Thyroid gland (tissue), 4 donors: ENCODE data around the gene FBLN5. TPM values are rescaled to one million over a fixed set of nuclear protein-coding genes. Genes with fewer than 3 reads are reported as not detected.

Source experiments
- DNase-seq, 2 donors: peaks; one replicate each; pipeline ENCODE4 v3.0.0-alpha.2; 2019
- H3K27ac ChIP-seq, 3 donors: fragments of 200-600 bp; sonication (generic); 1 replicate in 2 of 3; 2 replicates in 1 of 3; pipeline ENCODE4 v1.5.1; 2016 to 2019; ENCODE audit warnings: mild to moderate bottlenecking in 1 of 3, moderate library complexity in 1 of 3
- H3K27me3 ChIP-seq: fragments of 200-600 bp; sonication (generic); one replicate; pipeline ENCODE4 v1.5.1; 2019
- H3K36me3 ChIP-seq, 2 donors: fragments of 200-600 bp; sonication (generic); one replicate each; pipeline ENCODE4 v1.5.1; 2016 to 2019
- H3K4me1 ChIP-seq, 2 donors: fragments of 200-600 bp; sonication (generic); one replicate each; pipeline ENCODE4 v1.5.1; 2017 to 2019
- H3K4me3 ChIP-seq, 3 donors: fragments of 200-600 bp; sonication (generic); replicated peaks in 1 of 3; 1 replicate in 2 of 3; 2 replicates in 1 of 3; pipeline ENCODE4 v1.5.1; 2016; ENCODE audit warnings: mild to moderate bottlenecking in 1 of 3
- H3K9me3 ChIP-seq: fragments of 200-600 bp; sonication (generic); one replicate; pipeline ENCODE4 v1.5.1; 2017
- POLR2A ChIP-seq, 2 donors: fragments of 450-650 bp; IDR thresholded peaks; one replicate each; pipeline ENCODE4 v1.6.1; 2017; ENCODE audit warnings: antibody characterized with exemption in 2 of 2, mild to moderate bottlenecking in 2 of 2, moderate library complexity in 1 of 2
- WGBS, 2 donors: methylation state at CpG; one replicate each; pipeline ENCODE4 v1.1.5; 2017; 5-methylcytosine and 5-hydroxymethylcytosine counted together
- intact Hi-C: fragments of 100-400 bp; cut with DNase I; formaldehyde crosslinking; loops from one replicate; pipeline ENCODE4 v1.15.1; 2023
- total RNA-seq, 4 donors: library from RNA; depleted of rRNA; stranded (reverse); fragments of >200 nt; gene quantifications; one replicate each; pipeline ENCODE4 v1.2.3, GENCODE V29; 2016
- TF ChIP-seq, protein P1 (sequence below), 6 experiments: fragments of 200-600 bp in 3 of 6; fragments of 450-650 bp in 3 of 6; sonication (generic) in 3 of 6; IDR thresholded peaks; one replicate each; pipeline ENCODE4 v1.5.1; 2016 to 2019; ENCODE audit warnings: antibody characterized with exemption in 6 of 6, mild to moderate bottlenecking in 2 of 6, inconsistent platforms in 1 of 6, moderate library complexity in 1 of 6

Gene FBLN5
- total RNA-seq, 4 donors from 2014 or later, result 71.5 to 110 (median 86.4) TPM

DNA sequence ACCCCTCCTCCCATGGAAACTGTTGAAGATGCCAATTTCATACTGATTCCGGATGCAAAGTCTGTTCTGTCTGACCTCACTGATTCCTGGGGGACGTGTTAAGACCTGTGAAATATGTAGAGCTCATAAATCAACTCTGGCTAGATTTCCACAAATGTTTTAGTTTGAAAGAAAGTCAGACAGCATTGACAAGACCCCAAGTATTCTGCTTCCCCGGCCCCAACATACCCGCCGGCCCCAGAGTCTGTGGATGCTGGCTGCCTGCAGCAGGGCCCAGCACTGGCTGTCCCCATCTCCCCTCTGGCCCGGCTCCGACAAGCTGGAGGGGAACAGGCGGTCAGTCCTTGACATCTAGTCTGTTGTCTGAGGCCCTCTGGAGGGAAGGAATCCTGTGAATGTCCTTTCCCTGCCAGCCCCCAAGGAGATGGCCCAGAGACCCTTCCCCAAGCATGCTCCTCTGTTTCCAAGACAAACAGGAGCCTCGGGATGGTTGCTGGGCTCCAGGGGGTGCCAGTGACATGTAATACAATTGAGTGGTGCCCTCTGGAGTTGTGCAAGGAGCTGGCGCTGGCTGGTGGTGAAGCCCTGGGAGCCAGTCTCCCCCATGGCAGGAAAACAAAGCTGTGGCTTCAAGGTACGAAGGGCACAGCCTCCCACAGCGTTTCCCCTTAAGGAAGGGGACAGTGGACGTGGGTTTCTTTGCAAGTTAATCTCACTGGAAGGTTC, 22.3 kb downstream of the FBLN5 start:
- intact Hi-C loops, result no loop called here
- H3K9me3 ChIP-seq, result no peaks in the 10 kb centered on the region
- TF ChIP-seq, protein P1, sequence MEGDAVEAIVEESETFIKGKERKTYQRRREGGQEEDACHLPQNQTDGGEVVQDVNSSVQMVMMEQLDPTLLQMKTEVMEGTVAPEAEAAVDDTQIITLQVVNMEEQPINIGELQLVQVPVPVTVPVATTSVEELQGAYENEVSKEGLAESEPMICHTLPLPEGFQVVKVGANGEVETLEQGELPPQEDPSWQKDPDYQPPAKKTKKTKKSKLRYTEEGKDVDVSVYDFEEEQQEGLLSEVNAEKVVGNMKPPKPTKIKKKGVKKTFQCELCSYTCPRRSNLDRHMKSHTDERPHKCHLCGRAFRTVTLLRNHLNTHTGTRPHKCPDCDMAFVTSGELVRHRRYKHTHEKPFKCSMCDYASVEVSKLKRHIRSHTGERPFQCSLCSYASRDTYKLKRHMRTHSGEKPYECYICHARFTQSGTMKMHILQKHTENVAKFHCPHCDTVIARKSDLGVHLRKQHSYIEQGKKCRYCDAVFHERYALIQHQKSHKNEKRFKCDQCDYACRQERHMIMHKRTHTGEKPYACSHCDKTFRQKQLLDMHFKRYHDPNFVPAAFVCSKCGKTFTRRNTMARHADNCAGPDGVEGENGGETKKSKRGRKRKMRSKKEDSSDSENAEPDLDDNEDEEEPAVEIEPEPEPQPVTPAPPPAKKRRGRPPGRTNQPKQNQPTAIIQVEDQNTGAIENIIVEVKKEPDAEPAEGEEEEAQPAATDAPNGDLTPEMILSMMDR (IDR thresholded peaks at IDR 0.05), result no peak
- TF ChIP-seq POLR2A (IDR thresholded peaks at IDR 0.05), result no peak
- H3K27ac ChIP-seq, result no peak overlapping the region
- H3K27me3 ChIP-seq, result no peaks in the 10 kb centered on the region
- DNase-seq, result no peak
- 57 to 74% methylated on average over 11 to 12 of the region's 13 CpGs for WGBS, 2 donors
- no peaks in the 10 kb centered on the region for H3K36me3 ChIP-seq
- H3K4me3 ChIP-seq, result no peak overlapping the region
- no peaks in the 10 kb centered on the region for H3K4me1 ChIP-seq

DNA sequence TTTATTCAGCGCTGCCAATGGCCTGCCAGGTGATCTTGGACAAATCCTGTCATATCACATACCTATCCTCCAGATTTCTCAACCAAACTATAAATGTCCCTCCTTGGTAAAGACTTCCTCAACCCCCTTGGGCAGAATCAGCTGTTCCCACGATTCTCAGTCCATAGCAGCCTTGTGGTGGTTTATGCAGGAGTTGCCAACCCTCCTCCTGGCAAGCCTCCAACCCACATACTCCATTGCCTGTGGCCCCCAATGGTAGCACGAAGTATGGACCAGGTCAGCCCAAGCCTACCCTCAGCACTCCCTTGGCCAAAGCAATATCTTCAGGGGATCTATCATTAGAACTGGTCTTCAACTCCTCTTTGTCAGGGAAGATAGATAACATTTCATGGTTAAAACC, 27.0 kb downstream of the FBLN5 start:
- no peaks in the 10 kb centered on the region for H3K4me1 ChIP-seq
- WGBS, 2 donors, result 71% methylated on average over 3 of the region's 3 CpGs
- no peak for DNase-seq
- H3K27ac ChIP-seq, result no peak overlapping the region
- H3K9me3 ChIP-seq, result no peaks in the 10 kb centered on the region
- TF ChIP-seq, protein P1 (IDR thresholded peaks at IDR 0.05), result no peak
- no peak for TF ChIP-seq POLR2A (IDR thresholded peaks at IDR 0.05)
- intact Hi-C loops, result no loop called here
- no peaks in the 10 kb centered on the region for H3K36me3 ChIP-seq
- H3K4me3 ChIP-seq, result no peak overlapping the region
- H3K27me3 ChIP-seq, result no peaks in the 10 kb centered on the region

DNA sequence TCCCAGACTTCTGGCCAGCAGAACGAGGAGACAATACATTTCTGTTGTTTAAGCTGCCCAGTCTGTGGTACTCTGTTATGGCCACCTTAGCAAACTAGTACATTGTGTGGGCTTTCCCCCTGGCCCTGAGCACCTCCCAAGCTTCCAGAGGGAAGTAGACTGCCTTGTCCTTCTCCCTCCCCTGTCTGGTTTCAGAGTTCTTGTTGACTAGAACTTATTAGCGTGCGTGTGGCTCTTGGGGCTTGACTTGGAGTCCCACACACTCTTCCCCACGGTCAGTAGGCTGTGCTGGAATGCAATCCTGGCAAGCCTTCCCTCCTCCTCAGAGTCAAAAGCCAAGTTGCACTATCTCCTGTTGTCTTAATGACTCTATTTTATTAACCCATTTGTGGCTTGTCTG, 27.7 kb downstream of the FBLN5 start:
- peak; percentile 17 to 26 for DNase-seq
- Histone ChIP-seq H3K4me1 (no peaks in the 10 kb centered on the region), H3K27ac (no peak overlapping the region), H3K27me3 (no peaks in the 10 kb centered on the region), H3K4me3 (no peak overlapping the region), H3K9me3 (no peaks in the 10 kb centered on the region), H3K36me3 (no peaks in the 10 kb centered on the region)
- WGBS, 2 donors, result 16 to 27% methylated on average over 4 of the region's 4 CpGs
- intact Hi-C loops, result no loop called here
- TF ChIP-seq, protein P1 (IDR thresholded peaks at IDR 0.05), result no peak
- TF ChIP-seq POLR2A (IDR thresholded peaks at IDR 0.05), result no peak

DNA sequence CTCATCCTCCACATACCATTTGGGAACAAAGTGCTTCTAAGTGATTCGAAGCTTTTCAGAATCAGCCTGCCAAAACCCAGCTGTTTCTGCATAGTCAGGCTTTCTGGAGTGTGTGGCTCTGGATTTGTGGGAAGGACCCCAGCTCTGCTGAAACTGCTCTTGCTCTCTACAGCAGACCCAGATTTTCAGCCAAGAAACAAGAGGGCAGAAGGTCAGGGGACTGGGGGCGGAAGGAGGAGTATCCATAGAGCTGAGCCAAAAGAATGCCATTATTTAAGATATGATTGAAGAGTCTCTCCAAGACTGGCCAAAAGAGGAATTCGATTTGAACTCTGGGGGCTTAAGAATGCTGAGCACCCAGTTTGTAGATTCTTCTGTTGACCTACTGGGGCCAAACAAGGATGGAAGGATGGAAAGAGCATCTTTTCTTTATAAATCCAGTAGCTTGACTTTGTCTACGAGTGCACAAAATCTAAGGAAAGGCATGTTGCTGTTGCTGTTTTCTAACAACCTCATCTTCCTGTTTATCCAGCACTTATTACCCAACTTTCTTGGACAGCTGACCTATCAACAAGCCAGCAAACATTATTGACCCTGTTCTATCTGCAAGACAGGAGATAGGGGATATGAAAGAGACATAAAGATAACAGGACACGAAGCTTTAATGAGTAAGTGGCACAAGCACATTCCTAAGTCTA, 29.2 kb downstream of the FBLN5 start:
- Histone ChIP-seq H3K36me3 (no peaks in the 10 kb centered on the region), H3K27me3 (no peaks in the 10 kb centered on the region), H3K27ac (no peak overlapping the region), H3K9me3 (no peaks in the 10 kb centered on the region), H3K4me3 (no peak overlapping the region), H3K4me1 (no peaks in the 10 kb centered on the region)
- DNase-seq, result no peak
- TF ChIP-seq, protein P1 (IDR thresholded peaks at IDR 0.05), result no peak
- no peak for TF ChIP-seq POLR2A (IDR thresholded peaks at IDR 0.05)
- intact Hi-C loops, result no loop called here
- WGBS, 2 donors, result 58 to 62% methylated on average over 5 of the region's 5 CpGs

DNA sequence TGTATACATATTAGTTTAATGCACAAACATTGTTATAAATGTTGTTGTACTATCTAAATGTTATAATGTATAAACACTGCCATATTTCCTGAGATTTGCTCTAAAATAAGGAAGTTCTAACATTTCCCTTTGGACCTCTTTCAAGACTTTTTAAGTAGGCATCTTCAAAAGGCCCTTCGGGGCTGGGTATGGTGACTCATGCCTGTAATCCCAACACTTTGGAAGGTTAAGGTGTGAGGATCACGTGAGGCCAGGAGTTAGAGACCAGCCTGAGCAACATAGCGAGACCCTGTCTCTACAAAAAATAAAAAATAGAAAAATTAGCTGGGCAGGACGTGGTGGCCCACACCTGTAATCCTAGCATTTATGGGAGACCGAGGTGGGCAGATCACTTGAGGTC, 35.5 kb downstream of the FBLN5 start:
- Histone ChIP-seq H3K9me3 (no peaks in the 10 kb centered on the region), H3K27me3 (no peaks in the 10 kb centered on the region), H3K36me3 (no peaks in the 10 kb centered on the region), H3K4me3 (no peak overlapping the region), H3K4me1 (no peaks in the 10 kb centered on the region), H3K27ac (no peak overlapping the region)
- DNase-seq, result no peak
- TF ChIP-seq, protein P1 (IDR thresholded peaks at IDR 0.05), result no peak
- no peak for TF ChIP-seq POLR2A (IDR thresholded peaks at IDR 0.05)
- 79 to 80% methylated on average over 5 of the region's 5 CpGs for WGBS, 2 donors
- intact Hi-C loops, result loop anchor here (5.0 kb wide), 1 partner anchor 265 kb away; no protein-coding TSS in a partner anchor
